Activated CD4-positive, CD25-positive, alpha-beta regulatory T cell treated with anti-CD3 and anti-CD28 coated beads, Interleukin-2, amount 50 U/mL, for 72 hours (primary cell): ENCODE data around the gene ADISSP.

Source experiments
- DNase-seq: peaks from one replicate; pipeline ENCODE4 v3.0.0; 2021

The ADISSP gene

DNA sequence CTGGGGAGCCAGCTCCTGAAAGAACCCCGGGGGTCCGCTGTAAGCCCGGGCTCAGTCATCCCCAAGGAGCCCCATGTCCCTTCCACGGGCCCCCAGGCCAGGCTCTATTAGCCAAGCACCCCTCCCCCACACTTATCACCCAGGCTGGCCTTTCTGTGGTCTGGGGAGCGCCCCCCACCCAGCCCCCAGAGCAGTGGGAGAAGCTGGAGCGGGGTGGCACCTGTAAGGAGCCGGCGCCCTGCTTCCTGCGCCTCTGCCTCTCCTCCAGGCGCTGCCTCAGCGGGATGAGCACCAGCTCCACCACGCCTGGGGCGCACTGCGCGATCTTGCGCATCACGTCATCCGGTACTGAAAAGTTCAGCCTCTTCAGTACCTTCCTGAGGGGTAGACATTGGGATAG lies 11.4 kb upstream of the ADISSP start:
- no peak for DNase-seq

DNA sequence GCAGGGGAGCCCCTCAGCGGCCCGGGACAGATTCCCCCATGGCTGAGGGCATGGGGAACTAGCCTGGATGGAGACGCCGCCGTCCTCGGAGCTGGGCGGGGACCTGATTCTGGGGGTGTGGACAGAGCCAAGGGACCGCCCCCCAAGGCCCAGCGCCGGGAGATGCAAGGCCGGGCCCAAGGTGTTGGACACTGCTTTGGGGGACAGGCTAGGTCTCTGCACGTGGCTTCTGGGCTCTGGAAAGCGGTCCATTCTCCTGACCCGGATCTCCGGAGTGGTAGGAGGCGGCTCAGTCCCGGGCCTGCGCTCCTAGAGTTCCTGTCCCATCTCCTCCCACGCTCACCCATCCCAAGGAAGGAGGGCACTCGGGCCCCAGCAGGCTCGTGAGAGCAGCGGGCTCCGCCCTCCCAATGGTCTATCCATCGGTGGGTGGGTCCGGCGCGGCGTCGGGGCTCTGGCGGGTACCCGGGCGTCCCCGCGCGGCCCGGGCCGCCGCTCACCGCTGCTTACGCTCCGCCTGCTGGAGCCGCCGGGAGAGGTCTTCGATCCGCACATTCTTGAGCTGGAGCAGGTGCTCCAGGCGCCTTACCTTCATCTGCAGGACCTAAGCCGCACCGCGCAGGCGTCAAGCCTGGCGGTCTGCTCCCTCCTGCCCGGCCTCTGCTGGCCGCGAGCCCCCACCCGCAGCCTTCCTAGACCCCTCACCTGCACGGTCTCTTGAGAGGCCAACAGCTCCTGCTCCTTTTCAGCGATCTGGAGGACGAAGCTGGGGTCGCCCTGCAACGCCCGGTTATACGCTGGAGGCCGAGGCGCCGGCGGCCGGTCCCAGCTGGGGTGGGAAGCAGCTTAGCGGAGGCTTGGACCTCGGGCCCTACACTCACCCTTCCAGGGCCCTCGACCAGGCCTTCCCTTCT lies 10.4 kb upstream of the ADISSP start:
- DNase-seq: peak; percentile 63

DNA sequence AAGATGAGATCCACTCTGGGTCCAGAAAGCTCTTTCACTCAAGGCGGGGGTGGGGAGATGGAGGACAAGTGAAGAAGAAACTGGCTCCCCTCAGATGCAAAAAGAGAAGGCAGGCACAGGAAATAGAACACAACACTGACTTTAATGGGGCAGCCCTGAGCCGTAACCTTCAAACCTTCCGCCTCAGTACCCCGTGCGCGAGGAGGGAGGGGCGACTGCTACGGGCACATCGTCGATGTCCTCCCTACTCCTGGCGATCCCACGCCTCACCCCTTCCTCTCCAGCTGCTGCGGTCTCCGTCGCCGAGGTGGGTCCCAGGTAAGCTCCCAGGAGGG lies 9.8 kb upstream of the ADISSP start:
- DNase-seq: no peak

DNA sequence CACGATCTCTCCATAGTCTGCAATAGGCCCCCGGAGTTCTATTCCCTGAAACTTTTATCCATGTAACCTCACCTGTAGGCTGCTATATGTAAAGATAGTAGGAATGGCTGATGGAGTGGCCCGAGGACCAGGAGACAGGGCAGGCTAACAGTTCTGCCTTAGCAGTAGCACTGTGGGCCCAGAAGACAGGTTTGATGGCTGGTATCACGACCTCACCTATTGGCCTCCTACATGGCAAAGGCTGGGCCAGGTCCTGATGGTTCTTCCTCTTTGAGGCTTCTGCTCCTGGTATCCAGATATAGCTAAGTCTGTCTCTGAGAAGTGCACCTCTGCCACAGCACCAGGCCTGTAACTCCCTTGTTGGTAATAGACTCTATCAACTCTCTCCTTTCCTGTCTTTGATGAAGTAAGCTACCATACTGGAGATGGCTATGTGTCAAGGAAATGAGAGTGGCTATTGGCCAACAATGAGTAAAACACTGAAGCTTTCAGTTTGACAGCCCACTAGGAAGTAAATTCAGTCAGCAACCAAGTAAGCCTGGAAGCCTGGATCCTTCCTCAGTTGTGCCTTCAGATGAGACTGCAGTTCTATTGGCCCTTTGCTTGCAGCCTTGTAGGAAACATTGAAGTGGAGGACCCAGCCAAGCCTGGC lies 8.0 kb upstream of the ADISSP start:
- DNase-seq: no peak

DNA sequence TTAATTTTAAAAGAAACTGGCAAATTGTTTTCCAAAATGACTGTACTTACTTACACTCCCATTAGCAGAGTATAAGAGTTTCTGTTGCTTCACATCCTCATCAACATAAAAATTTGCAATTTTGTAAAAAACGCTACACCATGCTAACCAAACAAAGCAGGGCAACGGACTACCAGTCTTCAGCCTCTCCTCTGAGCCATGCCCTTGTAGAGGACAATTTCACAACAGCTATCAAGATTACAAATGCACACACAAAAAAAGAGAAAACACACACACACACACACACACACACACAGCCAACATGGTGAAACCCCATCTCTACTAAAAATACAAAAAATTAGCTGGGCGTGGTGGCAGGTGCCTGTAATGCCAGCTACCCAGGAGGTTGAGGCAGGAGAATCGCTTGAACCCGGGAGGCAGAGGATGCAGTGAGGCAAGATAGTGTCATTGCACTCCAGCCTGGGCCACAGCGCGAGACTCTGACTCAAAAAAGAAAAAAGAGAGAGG lies 4.1 kb upstream of the ADISSP start:
- no peak for DNase-seq

DNA sequence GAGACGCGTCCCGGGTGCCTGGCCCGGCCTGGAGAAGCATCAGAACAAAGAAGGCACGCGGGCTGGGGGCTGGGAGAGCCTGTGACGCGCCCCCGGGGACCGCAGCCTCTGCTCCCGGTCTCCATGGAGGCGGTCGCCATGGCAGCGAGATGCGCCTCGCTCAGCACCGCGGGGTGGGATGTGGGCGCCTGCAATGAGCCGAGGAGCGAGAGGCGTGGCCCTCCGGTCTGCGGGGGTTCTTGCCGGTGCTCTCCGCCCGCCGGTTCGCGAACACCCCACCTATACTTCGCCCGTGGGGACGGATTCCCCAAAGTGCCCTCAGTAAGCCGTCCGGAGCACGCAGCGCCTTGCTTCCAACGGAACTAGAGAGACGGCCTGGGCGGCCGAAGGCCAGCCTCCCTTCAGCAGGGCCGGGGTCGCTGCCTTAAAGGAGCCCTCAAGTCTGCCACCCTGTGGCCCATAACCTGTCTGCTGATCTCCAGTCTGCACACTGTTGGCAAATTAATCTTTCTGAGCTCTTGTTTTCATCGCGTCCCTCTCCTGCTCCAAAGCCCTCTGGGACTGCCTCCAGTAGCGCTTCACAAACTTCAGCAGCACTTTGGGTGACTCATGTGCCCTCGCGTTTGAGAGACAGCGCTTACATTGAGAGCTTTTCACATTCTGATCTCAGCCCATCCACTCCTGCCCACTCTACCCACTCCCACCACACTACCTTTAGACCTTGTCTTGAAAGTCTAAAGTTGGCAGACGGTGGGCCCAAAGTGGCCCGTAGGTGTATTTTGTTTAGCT lies 983 bp upstream of the ADISSP start:
- DNase-seq: peak; percentile 76

DNA sequence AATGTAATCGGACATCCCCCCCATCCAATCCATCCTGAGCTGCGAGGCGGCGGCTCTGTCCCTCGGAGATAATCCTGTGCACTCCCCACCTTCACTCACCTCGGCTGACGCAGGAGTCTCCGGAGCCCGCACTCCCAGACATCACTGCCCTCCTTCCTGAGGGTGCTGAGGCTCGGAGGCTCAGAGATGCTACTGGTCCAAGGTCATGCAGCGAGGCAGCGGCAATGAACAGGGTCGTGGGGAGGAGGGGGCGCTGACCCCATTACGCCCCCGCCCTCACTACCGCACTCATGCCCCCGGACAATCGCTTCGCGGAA lies 485 bp downstream of the ADISSP start:
- DNase-seq: no peak

DNA sequence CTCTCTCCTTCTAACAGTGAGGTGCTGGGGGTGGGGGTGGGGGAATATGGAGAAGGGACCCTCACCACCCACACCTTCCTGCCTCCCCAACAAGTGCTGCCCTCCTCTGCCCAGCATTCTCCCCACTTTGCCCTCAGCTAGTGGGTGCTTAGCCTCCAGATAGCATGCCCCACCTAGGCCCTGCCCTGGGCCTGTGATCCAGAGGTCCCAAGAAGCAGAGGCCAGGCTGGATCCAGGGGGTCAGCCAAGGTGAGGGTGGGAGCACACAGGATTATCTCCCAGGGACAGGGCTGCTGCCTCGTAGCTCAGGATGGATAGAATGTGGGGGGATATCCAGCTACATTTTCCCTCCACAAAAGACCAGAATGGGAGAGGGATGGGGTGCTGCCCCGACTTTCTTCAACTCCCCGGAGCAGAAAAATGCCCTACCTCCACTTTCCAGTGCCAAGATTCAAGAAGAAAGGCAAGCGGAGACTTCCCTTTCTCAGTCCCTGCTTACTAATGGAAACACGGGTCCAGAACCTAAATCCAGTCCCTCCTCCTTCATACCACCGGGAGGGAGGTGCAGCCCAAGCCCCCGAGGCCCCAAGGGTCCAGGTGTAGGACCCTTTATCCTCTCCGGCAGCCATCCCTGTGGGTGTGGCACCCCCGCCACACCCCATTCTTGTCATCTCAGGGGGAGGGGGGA lies 987 bp downstream of the ADISSP start:
- no peak for DNase-seq

DNA sequence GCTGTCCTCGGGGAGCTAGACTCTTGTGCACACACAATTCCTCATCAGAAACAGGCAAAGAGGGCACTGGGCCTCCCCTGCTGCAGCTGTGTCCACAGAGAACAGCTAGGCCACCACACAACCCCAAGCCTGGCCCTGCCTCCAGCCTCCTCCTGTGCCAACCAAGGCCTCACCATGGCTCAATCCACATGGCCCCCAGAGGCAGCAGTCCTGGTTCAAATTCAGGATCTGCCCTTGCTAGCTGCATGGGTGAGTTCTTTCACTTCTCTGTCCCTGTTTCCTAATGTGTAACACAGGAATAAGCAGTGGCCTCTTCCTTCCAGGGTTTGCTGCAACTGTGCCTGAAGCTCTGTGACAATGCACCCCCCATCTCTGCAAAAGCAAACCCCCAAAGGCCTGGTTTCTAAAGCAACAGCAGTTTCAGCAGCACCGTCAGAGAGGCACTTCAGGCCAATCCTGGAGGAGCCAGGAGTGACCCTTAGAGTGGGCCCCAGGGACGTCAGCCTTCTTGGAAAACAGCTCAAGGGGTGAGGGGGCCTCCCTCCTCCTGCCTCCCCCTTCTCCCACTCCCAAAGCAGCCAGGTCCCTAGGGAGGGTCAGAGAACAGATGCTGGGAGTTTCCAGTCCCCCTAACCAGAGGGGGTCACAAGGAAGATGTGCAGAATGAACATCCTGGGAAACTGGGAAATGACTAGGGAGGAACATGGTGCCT lies 2.2 kb downstream of the ADISSP start:
- DNase-seq: no peak

DNA sequence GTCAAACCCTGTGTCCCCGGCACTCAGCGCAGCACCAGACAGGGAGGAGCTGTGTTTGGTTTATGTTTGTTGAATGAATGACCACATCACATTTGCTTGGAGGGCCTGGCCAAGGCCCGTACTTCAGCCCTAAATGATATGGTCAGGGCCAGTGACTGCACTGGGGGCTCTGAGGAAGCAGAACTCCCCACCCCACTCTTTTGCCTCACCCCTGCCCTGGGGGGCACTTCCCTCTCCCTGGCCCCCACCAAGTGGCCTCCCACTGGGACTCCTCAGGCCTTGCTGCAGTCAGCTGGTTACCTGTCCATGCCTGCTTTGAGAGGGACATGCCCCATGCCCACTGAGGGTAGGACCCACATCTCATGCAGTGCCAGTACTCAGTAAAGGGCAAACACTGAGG lies 2.9 kb downstream of the ADISSP start:
- DNase-seq: no peak

DNA sequence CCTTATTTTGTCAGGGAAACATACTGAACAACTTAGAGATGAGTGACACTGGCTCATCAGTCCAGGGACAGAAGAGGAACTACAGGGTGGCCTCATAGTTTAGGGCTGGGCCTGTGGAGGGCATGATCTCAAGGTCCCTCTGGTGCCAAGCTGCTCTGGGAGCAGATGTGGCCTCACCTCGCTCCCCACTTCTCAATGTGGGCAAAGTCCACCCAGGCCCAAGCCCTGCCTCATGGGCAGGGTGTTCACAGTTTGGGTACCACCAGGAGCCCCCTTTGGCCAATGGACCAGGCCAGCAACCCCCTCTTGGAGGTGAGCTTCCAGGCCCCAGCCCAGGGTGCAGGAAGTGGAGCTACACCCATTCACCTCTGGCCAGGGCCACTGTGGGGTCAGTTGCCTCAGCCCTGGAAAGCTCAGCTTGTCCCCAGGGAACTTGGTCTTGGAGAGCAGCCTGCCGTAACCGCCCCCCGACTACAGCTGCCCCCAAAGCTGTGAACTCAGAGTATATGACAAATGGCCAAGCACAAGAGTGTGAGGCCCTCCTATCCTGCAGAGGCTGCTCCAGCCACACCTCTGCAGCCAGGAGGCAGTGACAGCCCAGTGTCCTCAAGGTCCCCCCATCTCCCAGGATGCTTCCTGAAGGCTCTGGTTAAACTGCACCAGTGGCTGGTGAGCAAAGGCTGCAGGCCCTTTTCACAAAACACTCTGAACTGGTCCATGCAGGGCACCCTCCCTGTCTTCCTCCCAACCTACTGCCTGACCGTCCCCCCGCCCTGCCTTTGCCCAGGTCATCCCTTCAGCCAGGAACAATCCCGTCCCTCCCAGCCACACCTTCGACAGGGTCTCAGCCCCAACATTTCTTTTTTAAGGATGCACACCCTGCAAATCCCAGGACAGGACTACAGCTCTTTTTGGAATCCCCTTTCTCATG lies 3.6 kb downstream of the ADISSP start:
- DNase-seq: no peak

DNA sequence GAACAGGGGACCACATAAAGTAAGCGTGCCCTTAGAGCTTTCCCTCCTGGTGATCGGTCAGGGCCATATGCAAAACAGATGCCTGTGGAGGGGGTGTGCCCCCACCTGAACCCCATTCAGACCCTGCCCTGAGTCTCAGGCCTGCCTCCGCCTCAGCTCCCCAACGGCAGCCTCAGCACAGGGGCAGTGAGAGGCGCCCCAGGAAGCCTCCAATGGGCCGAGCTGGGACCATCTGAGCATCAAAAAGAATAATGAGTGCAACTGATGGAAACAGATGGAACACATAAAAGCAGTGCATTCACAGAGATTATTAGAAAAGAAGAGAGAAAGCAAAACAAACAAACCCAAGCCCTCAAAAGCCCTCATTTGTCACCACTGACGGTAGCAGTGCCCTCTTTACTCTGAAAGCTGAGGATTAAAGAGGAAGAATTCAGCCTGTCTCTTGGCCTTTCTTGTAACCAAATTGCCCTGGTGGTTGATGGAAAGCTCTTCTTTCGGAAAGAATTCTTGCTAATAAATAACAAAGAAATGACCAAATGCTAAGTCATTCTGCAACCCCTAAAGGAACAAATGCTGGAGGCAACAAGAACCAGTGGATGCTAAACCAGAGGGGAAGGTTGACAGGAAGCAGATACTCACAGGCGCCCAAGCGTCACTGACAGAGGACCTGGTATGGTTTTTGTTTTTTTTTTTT lies 6.8 kb downstream of the ADISSP start:
- DNase-seq: no peak

DNA sequence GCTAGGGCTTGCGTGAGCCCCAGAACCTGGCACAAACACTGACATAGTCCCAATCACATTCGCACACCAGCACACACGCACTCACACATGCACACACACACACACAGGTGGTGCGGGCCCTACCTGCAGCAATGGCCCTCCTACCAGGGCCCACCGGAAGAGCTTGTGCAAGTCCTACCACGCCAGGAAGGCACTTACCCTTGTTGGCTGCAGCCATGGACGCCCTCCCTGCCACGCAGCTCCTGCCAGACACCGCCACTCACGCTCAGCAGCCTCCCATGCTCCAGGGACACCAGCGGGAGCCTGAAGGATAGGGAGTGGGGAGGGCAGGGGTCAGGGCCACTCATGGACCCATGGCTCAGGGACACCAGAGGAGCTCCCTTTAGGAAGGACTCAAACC lies 7.7 kb downstream of the ADISSP start:
- no peak for DNase-seq

DNA sequence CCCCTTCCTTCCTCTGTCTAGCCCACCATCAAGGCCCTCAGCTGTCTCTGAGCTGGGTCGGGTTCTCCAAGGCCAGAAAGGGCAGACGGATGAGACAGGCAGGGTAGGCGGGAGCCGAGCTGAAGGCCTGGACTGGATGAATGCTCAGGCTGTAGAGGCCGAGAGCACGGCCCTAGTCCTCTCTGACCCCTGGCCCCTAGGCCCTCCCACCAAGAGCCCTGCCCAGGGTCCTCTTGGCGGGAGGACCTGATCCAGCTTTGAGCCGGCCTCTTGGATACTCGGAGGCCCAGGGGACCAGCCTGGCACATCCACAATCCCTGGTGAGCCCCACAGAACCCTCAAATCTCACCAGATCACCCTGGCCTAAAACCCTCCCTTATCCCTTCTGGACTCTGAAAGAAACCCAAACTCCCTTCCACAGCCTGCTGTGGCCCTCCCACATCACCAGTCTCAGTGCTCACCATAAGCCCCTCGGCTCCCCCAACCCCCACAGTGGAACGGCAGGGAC lies 8.2 kb downstream of the ADISSP start:
- DNase-seq: no peak

DNA sequence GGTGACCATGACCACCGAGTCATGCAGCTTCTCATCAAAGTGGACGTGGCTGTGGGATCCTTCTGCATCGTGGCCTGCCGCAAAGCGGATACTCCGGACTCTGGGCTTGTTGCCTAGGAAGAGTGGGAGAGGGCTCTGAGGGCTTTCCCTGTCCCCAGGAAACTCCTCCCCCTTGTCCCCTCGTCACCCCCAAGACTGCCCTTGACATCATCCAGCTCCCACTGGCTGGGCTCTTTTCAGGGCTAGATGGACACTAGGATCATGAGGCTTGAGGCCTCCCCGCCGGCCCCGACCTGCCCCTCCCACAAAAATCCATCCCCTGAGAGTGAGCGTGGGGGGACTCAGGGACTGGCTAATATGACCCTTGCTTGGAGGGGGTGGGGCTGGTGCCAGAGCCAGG lies 9.0 kb downstream of the ADISSP start:
- DNase-seq: no peak

DNA sequence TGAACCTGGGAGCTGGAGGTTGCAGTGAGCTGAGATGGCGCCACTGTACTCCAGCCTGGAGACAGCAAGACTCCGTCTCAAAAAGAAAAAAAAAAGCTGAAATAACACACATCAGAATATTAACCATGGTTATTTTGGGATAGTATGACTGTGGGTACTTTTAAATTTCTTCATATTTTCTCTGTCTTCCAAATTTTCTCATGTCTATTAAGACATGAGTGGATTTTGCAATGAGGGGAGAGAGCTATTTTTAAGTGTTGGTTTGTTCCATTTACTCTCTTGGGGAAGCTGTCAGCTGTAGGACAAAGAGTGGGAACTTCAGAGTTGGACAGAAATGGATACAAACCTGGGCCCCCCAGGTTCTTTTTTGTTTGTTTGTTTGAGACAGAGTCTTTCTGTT lies 10.3 kb downstream of the ADISSP start:
- DNase-seq: no peak

DNA sequence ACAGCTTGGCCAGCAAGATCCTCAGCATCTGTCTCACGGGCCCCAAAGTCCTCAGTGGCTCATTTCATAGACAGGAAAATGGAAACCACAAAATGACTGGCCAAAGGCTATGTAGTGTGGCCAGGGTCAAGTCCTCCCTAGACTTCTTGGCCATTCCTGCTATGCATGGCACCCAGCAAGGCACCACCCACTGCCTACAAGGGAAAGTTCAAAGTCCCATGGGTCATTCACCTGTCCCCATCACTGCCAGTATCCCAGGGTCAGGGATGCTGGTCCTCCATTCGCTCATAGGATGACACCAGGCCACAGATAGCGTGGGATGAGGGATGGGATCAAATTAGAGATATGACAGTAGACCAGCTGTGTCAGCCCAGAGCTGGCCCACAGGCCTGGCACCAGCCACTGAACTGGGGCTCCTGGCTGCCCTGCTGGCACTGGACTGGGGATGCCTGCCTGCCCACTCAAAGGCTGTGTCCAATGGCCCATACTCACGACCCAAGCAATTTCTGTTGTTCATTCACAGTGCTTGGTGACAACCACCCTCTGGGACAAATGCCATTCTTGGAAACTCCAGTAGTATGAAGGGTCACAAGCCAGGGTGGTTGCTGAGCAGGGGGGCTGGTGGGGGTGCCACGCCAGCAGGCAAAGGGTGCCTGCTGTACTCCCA lies 11.6 kb downstream of the ADISSP start:
- DNase-seq: no peak

DNA sequence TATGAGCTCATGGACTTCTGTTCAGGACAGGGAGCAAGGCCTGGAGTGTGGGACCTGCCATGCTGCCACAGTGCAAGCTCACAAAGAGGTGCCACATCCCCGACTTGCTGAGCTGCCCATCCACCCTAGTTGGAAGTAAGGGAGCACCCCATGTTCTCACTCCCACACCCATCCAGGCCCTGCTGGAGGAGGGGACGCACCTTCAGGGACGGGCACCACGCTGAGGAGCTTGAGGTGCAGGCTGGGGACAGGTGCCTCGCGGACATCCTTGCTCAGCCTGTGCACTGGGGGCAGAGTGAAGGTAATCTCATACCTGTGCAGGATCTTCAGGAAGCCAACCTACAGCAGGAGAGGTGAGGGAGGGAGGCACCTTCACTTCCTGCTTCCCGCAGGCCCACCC lies 12.3 kb downstream of the ADISSP start:
- no peak for DNase-seq

DNA sequence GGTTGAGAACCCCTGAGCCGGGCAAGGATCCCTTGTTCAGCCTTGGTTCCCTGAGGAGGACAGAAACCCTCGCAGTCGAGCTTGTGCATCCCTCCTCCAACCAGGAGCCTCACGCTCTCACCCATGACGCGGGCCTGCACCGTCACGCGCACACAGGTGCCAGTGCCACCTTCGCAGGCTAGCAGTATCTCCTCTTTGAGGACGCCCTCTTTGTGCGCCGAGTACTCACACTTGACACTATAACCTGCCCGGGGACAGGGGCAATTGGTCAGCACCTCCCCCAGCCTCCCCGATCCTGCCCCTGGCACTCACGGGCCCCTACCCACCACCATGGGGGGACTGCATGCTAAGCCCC lies 13.3 kb downstream of the ADISSP start:
- no peak for DNase-seq
